B cell (primary cell): ENCODE data around the gene SERF2. TPM values are rescaled to one million over a fixed set of nuclear protein-coding genes. Genes with fewer than 3 reads are reported as not detected.

Experiments
- ATAC-seq: fragments of 200-7000 bp; cut with Tn5 transposase; one replicate; pipeline ENCODE4 v1.10.0; 2021; ENCODE audit warnings: low read depth, mild to moderate bottlenecking, moderate number of reproducible peaks, moderate library complexity
- CTCF ChIA-PET: fragments of 350-600 bp; sonication (Branson Sonifier 250); formaldehyde crosslinking; loops from one replicate; lab custom pipeline; 2021; ENCODE audit warnings: antibody characterized with exemption, inconsistent platforms; lab: Charles Lee
- POLR2A ChIA-PET: fragments of 350-600 bp; sonication (Branson Sonifier 250); formaldehyde crosslinking; loops from one replicate; lab custom pipeline; 2021; ENCODE audit warnings: antibody characterized with exemption; lab: Charles Lee
- DNase-seq: peaks from one replicate; pipeline ENCODE4 v3.0.0; 2013
- H2AFZ ChIP-seq: 2 replicates; pipeline ENCODE4 v1.6.1; 2012; ENCODE audit warnings: mild to moderate bottlenecking, low read depth, low read length; ENCODE audit not compliant: insufficient read depth, poor library complexity, severe bottlenecking
- H3K27ac ChIP-seq, 2 donors: 1 replicate in 1 of 2; 2 replicates in 1 of 2; pipeline ENCODE4 v1.5.1; 2012 to 2013; ENCODE audit warnings: low read length in 2 of 2, mild to moderate bottlenecking in 2 of 2, moderate library complexity in 1 of 2
- H3K27me3 ChIP-seq, 4 experiments: fragments of 200-600 bp in 1 of 4; sonication (generic) in 1 of 4; replicated peaks in 1 of 4; 1 replicate in 2 of 4; 2 replicates in 2 of 4; pipeline versions ENCODE4 v1.6.1 to v1.7.0; 2013 to 2016; ENCODE audit warnings: low read length in 3 of 4, mild to moderate bottlenecking in 2 of 4, mixed read lengths in 1 of 4, moderate library complexity in 1 of 4; ENCODE audit not compliant: insufficient read depth in 4 of 4, control insufficient read depth in 3 of 4; ENCODE audit errors: control extremely low read depth in 1 of 4
- H3K36me3 ChIP-seq, 2 experiments: replicated peaks in 1 of 2; 1 replicate in 1 of 2; 2 replicates in 1 of 2; pipeline versions ENCODE4 v1.6.1 to v1.7.1; 2013; ENCODE audit warnings: low read length in 1 of 2; ENCODE audit not compliant: insufficient read depth in 2 of 2, control insufficient read depth in 1 of 2; ENCODE audit errors: control extremely low read depth in 1 of 2, extremely low read depth in 1 of 2
- H3K4me1 ChIP-seq, 2 donors: fragments of 200-600 bp in 1 of 2; sonication (generic) in 1 of 2; 1 replicate in 1 of 2; 2 replicates in 1 of 2; pipeline versions ENCODE4 v1.5.1 to v1.6.1; 2013 to 2017; ENCODE audit warnings: low read length in 2 of 2; ENCODE audit not compliant: control insufficient read depth in 2 of 2, insufficient read depth in 2 of 2
- H3K4me2 ChIP-seq: replicated peaks from 2 replicates; pipeline ENCODE3; 2012; ENCODE audit warnings: mild to moderate bottlenecking, low read depth, low read length; ENCODE audit not compliant: poor library complexity, severe bottlenecking
- H3K4me3 ChIP-seq, 5 experiments: fragments of 200-600 bp in 1 of 5; sonication (generic) in 1 of 5; 1 replicate in 3 of 5; 2 replicates in 2 of 5; pipeline versions ENCODE4 v1.5.1 to v1.7.0; 2011 to 2016; ENCODE audit warnings: low read length in 4 of 5, mild to moderate bottlenecking in 4 of 5, low read depth in 2 of 5, control low read depth in 1 of 5, moderate library complexity in 1 of 5; ENCODE audit not compliant: insufficient read depth in 1 of 5; ENCODE audit errors: control extremely low read depth in 1 of 5, extremely low read depth in 1 of 5
- H3K79me2 ChIP-seq: fragments of 200-600 bp; sonication (generic); one replicate; pipeline ENCODE4 v1.6.0; 2016; ENCODE audit warnings: low read length; ENCODE audit not compliant: control insufficient read depth, insufficient read depth
- H3K9ac ChIP-seq: fragments of 200-600 bp; sonication (generic); 2 replicates; pipeline ENCODE4 v1.6.1; 2017; ENCODE audit warnings: mild to moderate bottlenecking, low read length, moderate library complexity
- H3K9me3 ChIP-seq, 3 donors: one replicate each; pipeline versions ENCODE4 v1.6.1 to v1.7.1; 2013; ENCODE audit warnings: low read length in 2 of 3; ENCODE audit not compliant: control insufficient read depth in 2 of 3, insufficient read depth in 1 of 3; ENCODE audit errors: control extremely low read depth in 1 of 3
- H4K20me1 ChIP-seq: 2 replicates; pipeline ENCODE4 v1.6.0; 2012; ENCODE audit warnings: mild to moderate bottlenecking, low read length; ENCODE audit not compliant: insufficient read depth, control insufficient read depth, poor library complexity, severe bottlenecking
- H3K27ac Mint-ChIP-seq: one replicate; pipeline ENCODE4 v1.8.0; 2021; ENCODE audit warnings: mixed read lengths
- H3K27me3 Mint-ChIP-seq: one replicate; pipeline ENCODE4 v1.8.0; 2021; ENCODE audit warnings: mixed read lengths
- H3K4me1 Mint-ChIP-seq: one replicate; pipeline ENCODE4 v1.8.0; 2021; ENCODE audit warnings: mixed read lengths
- H3K4me3 Mint-ChIP-seq: one replicate; pipeline ENCODE4 v1.8.0; 2021; ENCODE audit warnings: mixed read lengths
- H3K9me3 Mint-ChIP-seq: one replicate; pipeline ENCODE4 v1.8.0; 2022; ENCODE audit warnings: mixed read lengths; ENCODE audit not compliant: insufficient read depth
- CTCF ChIP-seq: fragments of 200-600 bp; IDR thresholded peaks from one replicate; pipeline ENCODE4 v1.8.0; 2022; ENCODE audit warnings: antibody characterized with exemption, mild to moderate bottlenecking
- EZH2 ChIP-seq: IDR thresholded peaks from 2 replicates; pipeline ENCODE4 v1.6.1; 2012; ENCODE audit warnings: borderline replicate concordance, low read depth, mild to moderate bottlenecking, moderate library complexity, low read length; ENCODE audit not compliant: insufficient read depth, poor library complexity, severe bottlenecking
- WGBS: methylation state at CpG from one replicate; pipeline ENCODE4 v1.1.5; 2013; ENCODE audit warnings: missing lambda C conversion rate; ENCODE audit not compliant: insufficient coverage; 5-methylcytosine and 5-hydroxymethylcytosine counted together
- intact Hi-C: fragments of 100-400 bp; cut with micrococcal nuclease; formaldehyde crosslinking; loops from one replicate; pipeline ENCODE4 v1.10.0; 2022
- polyA plus RNA-seq: library from polyadenylated mRNA; depleted of rRNA; stranded (reverse); fragments of >200 nt; gene quantifications from 2 replicates; pipeline ENCODE4 v1.2.3, GENCODE V29; 2012
- total RNA-seq, 2 donors: library from RNA; stranded (reverse); fragments of 120-200 nt in 1 of 2; gene quantifications; 1 replicate in 1 of 2; 2 replicates in 1 of 2; pipeline versions ENCODE4 v1.2.3 to v1.2.4, GENCODE V29; 2013 to 2022

Gene SERF2
- total and polyA plus RNA-seq, 2 donors (not counting 1 experiment from before 2014, with no cell fraction given) = 455 to 806 TPM

GRCh38 chr15:43762824-43763223, 29.3 kb upstream of the SERF2 start:
- Mint-ChIP-seq H3K27ac (no peak overlapping the region), H3K4me3 (no peak overlapping the region), H3K4me1 (no peaks in the 10 kb centered on the region), H3K9me3 (no peaks in the 10 kb centered on the region), H3K27me3 (no peaks in the 10 kb centered on the region)
- Histone ChIP-seq H3K27me3 (no peaks in the 10 kb centered on the region), H3K9me3 (no peaks in the 10 kb centered on the region), H3K36me3 (peaks cover 21 to 86% of the 10 kb centered on the region in 2 experiments), H3K4me3 (no peak overlapping the region), H3K4me2 (no peak overlapping the region), H3K27ac (no peak overlapping the region), H3K79me2 (peaks cover 15% of the 10 kb centered on the region), H3K9ac (no peak overlapping the region), H4K20me1 (peaks cover 45% of the 10 kb centered on the region), H2AFZ (no peak overlapping the region), H3K4me1 (no peaks in the 10 kb centered on the region)
- DNase-seq = no peak
- intact Hi-C loops = no loop called here
- POLR2A ChIA-PET = no interaction called here
- ATAC-seq = no peak
- 96% methylated on average over 6 of the region's 6 CpGs for WGBS
- TF ChIP-seq CTCF = no peak
- TF ChIP-seq EZH2 = no peak
- CTCF ChIA-PET = no interaction called here

- no peaks in the 10 kb centered on the region for H3K4me1 ChIP-seq
- H4K20me1 ChIP-seq = peaks cover 37% of the 10 kb centered on the region
- intact Hi-C loops = no loop called here
- WGBS = no CpG with 5 or more reads among the region's 2 CpGs
- Mint-ChIP-seq H3K27me3 (no peaks in the 10 kb centered on the region), H3K9me3 (no peaks in the 10 kb centered on the region), H3K4me3 (no peak overlapping the region), H3K4me1 (no peaks in the 10 kb centered on the region), H3K27ac (no peak overlapping the region)
- no peaks in the 10 kb centered on the region for H3K27me3 ChIP-seq
- no peak overlapping the region for H3K27ac ChIP-seq
- H3K4me2 ChIP-seq = no peak overlapping the region
- H3K9ac ChIP-seq = no peak overlapping the region
- H3K4me3 ChIP-seq = no peak overlapping the region
- CTCF ChIA-PET = no interaction called here
- no peaks in the 10 kb centered on the region for H3K9me3 ChIP-seq
- no peak for TF ChIP-seq CTCF
- TF ChIP-seq EZH2 = no peak
- DNase-seq (no peak), ATAC-seq (no peak)
- H3K36me3 ChIP-seq = peaks cover 20 to 83% of the 10 kb centered on the region in 2 experiments
- H3K79me2 ChIP-seq = peaks cover 11% of the 10 kb centered on the region
- POLR2A ChIA-PET = no interaction called here
- no peak overlapping the region for H2AFZ ChIP-seq
These were observed 28.2 kb upstream of the SERF2 start for GRCh38 chr15:43763819-43764446.
